DOHH2 (cell line): Measurements from ENCODE around the gene FASLG.

ENCODE experiments used
- EZH2phosphoT487 ChIP-seq: fragments of 200-600 bp; sonication (generic); IDR thresholded peaks from 2 replicates; pipeline ENCODE4 v1.6.1; 2017; ENCODE audit warnings: borderline replicate concordance, mild to moderate bottlenecking, antibody characterized with exemption, low read length, moderate library complexity, mixed read lengths
- TF ChIP-seq, protein P1 (sequence below): fragments of 200-600 bp; sonication (generic); IDR thresholded peaks from one replicate; pipeline ENCODE4 v1.5.1; 2014; ENCODE audit warnings: antibody characterized with exemption, mild to moderate bottlenecking, low read depth, low read length; ENCODE audit not compliant: poor library complexity, severe bottlenecking

DNA sequence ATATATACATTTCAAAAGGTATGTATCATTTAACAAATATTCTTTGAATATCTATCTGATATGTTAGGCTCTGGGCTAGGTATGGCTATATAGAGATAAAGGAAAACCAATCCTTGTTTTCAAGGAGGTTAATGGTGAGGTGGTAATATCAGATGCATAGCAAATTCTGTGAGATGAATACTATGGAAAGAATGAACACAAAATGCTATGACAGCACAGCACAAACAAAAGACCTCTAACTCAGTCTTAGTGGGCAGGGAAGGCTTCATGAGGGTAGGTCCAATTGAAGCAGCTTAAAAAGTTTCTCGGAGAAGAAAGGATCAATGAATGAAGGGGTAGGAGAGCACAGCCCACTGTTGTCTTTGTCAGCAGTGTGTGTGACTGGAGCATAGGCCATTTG lies 27.2 kb downstream of the FASLG start:
- TF ChIP-seq, protein P1, sequence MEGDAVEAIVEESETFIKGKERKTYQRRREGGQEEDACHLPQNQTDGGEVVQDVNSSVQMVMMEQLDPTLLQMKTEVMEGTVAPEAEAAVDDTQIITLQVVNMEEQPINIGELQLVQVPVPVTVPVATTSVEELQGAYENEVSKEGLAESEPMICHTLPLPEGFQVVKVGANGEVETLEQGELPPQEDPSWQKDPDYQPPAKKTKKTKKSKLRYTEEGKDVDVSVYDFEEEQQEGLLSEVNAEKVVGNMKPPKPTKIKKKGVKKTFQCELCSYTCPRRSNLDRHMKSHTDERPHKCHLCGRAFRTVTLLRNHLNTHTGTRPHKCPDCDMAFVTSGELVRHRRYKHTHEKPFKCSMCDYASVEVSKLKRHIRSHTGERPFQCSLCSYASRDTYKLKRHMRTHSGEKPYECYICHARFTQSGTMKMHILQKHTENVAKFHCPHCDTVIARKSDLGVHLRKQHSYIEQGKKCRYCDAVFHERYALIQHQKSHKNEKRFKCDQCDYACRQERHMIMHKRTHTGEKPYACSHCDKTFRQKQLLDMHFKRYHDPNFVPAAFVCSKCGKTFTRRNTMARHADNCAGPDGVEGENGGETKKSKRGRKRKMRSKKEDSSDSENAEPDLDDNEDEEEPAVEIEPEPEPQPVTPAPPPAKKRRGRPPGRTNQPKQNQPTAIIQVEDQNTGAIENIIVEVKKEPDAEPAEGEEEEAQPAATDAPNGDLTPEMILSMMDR = no peak
- TF ChIP-seq EZH2phosphoT487 = no peak
